ENCODE measurements around the gene DOCK1. TPM values are rescaled to one million over a fixed set of nuclear protein-coding genes. Genes with fewer than 3 reads are reported as not detected.
A peak's percentile ranks its signal among the peaks of the same experiment; 100 is the strongest.

Gene DOCK1
- total RNA-seq, 1 donor from 2014 or later = 31.2 TPM

DNA sequence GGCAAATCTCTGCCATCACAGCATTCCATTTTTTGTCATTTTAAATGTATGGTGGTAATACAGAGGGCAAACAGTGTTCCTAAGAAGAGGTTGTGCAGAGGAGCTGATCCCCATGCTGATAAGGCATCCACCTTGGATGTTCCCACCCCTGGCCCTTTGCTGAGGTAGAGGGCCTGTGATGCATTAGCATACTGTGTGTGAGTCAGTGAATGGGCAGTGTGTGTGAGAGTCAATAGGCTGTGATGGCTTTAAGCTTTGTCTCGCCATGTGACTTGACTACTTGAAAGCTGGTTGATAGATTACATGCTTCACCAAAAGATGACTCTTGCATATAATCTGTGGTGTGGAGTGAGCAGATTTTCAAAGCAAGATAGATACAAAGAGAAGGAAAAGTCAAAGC is 209.9 kb downstream of the DOCK1 start:
- intact Hi-C loops (cut with DNase I) = no loop called here
- DNase-seq (ENCODE audit: low spot score) = no peak

DNA sequence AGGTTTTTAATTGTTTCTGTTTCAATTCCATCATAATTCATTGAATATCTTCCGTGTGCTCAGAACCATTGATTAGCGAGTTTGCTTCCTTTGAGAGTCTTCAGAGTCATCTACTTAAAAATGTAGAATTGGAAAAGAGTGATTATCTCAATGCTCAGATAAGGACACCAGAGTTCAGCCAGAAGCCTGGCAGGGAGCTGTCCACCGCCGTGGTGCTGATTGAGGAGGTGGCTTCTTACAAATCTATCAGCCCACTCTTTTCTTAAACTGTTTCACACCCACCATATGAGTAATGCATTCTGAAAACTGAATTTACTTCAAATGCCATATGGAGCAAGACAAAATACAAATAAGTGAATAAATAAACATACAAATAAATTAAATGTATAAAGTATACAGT is 211.9 kb downstream of the DOCK1 start:
- no peak for DNase-seq (ENCODE audit: low spot score)
- intact Hi-C loops (cut with DNase I) = no loop called here

DNA sequence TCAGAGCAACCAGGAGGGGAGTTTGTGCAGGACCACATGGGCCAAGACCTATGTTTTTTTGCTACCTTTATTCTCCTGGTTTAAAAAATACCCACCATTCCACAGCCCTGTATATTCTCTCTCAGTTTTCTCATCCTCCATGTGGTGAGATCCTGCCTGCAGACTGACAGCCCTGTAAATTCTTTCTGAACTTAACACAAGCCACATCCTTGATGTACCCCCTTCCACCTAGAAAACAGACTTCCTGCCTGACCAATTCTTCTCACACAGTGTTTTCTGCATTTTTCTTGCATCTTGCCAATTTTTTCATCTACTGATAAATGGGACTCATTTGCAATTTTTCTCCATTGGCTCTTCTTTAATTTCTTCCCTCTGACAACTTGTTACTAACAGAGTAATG is 212.8 kb downstream of the DOCK1 start:
- intact Hi-C loops (cut with DNase I) = no loop called here
- no peak for DNase-seq (ENCODE audit: low spot score)

DNA sequence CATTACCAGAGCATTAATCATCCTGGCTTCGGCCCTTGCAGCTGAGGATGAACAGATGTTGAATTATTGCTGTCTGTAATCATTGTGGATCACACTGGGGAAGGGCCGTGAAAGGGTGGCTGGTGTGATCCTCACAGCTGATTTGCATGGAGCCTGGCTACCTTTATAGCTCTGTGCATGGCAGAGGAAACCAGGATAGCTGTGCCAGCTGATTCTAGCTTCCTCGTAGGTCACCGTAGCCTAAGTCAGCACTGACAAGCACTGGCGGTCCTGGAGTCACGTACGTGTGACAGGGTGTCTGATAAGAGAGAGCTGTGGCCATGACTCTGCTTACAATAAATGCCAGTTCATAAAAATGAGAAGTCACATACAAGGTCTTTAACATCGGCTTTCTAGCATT is 214.7 kb downstream of the DOCK1 start:
- intact Hi-C loops (cut with DNase I) = no loop called here

DNA sequence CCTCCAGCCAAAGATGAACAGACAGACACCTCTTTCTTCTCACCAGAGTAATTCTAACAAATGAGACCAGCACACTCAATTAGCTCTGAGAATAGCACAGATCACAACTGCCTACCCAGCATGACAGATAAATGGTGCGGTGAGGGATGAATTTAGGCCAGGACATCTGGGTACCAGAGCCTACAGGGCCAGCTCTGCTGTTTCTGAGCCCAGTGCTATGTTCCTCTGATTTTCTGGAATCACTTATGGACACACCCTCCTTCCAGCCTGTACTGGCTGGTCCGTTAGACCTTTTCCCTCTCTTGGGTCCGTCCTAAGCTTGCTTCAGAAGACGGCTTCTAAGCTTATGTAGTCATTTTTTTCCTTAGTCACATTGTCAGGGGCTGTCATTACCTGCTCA is 217.6 kb downstream of the DOCK1 start:
- intact Hi-C loops (cut with DNase I) = no loop called here

More for the DNA sequence above, 214.7 kb downstream of the DOCK1 start:
- DNase-seq (ENCODE audit: low spot score) = no peak

DNA sequence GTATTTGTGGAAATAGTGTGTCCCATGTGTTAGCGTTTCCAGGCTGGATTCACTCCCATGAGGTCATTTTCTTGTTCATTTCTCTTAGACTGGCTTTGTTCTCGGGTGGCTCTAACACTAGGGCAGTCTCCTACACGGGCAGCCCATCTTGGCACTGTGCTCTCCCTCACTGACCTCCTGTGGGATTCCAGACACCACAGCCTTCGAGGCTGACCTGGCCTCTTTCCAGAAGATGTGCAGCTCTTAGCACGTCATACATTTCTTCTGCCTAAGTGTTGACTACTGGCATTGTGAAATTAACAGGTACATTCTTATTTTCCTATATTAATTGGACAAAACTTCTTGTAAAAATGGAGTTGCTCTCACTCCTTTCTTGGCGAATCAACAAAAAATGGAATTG is 218.4 kb downstream of the DOCK1 start:
- no peak for DNase-seq (ENCODE audit: low spot score)
- intact Hi-C loops (cut with DNase I) = no loop called here

More for the DNA sequence above, 217.6 kb downstream of the DOCK1 start:
- no peak for DNase-seq (ENCODE audit: low spot score)

DNA sequence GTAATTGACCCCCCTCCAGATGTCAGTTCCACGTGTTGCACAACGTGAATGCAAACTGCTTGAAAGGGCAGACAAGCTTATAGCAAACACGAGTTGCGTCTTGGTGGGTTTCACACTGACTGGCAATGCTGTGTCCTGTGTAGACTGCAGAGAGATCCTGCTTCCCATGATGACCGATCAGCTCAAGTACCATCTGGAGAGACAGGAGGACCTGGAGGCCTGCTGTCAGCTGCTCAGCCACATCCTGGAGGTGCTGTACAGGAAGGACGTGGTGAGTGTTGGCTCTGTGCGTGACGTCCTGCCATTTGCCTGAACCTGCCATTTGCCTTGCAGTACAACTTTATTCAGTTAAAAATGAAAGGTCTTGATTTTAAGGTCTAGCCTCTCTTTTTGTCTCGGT is 220.1 kb downstream of the DOCK1 start:
- intact Hi-C loops (cut with DNase I) = no loop called here
- DNase-seq (ENCODE audit: low spot score) = no peak

DNA sequence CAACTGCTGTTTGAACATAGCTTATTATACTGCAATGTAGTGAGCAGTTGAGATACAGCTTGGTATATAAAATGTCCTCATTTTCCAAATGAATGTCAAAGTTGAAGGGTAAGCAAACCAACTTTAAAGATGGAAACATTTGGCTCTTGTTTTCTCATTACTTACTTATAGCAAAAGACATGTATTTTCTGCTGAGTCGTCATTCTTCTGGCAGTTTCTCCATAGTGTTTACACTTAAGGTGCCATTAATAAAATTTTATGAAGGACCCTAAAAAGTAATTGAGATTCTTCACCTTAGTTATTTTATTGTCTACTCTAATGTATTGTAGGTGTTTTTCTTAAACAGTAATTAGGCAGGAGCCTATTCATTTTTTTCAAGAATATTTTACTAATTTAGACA is 222.6 kb downstream of the DOCK1 start:
- intact Hi-C loops (cut with DNase I) = no loop called here

DNA sequence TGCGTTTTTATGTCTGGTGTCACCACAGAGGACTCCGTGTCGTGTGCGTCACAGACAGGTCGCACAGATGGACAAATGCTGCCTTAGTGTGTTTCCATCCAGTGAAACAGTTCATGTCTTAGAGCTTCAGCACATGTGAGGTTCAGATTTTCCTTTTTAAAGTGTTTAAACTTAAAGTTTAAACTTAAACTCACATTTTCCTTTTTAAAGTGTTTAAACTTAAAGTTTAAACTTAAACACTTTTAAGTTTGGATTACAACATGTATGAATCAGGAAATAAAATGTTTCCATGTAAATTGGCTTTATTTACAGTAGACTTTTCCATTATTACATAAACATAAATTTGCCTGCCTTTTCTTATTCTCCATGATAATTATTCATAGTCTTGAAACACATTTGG is 223.9 kb downstream of the DOCK1 start:
- no peak for DNase-seq (ENCODE audit: low spot score)
- intact Hi-C loops (cut with DNase I) = no loop called here

More for the DNA sequence above, 222.6 kb downstream of the DOCK1 start:
- DNase-seq (ENCODE audit: low spot score) = no peak

DNA sequence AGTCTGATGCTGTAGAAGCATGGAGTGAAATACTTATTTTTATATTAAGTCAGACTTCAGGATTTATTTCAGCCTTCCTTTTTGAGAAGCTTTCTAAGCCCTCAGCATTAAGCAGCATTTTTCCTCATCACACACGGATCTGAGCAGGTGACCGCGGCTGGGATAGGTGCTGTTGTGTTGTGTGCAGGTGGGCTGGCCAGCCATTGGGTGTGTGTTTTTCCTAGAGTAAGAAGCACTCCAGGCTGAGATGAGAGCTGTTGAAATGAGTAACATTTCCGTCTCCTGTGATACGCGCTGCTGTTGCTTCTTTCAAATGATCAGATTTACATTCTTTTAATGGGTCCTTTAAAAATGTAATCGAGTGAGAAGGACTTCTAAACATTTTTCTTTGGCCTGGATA is 227.2 kb downstream of the DOCK1 start:
- no peak for DNase-seq (ENCODE audit: low spot score)
- intact Hi-C loops (cut with DNase I) = no loop called here

DNA sequence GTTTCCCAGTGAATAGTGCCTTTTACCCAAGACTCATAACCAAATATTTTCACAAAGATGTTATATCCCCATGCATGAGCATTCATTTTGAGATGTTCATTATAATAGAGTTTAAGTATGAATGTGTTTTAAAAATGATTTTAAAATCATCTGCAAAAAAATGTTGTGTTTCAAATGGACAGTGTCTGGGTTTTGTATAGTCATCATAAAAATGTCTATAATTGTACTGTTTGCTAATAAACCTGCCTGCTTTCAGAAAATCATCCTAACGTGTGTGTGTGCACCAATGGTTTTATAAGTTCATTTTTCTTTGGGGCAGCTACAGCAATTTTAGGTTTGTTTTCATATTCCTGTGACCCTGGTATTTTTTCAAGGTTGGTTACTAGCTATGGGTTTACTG is 228.0 kb downstream of the DOCK1 start:
- intact Hi-C loops (cut with DNase I) = no loop called here
- DNase-seq (ENCODE audit: low spot score) = no peak

DNA sequence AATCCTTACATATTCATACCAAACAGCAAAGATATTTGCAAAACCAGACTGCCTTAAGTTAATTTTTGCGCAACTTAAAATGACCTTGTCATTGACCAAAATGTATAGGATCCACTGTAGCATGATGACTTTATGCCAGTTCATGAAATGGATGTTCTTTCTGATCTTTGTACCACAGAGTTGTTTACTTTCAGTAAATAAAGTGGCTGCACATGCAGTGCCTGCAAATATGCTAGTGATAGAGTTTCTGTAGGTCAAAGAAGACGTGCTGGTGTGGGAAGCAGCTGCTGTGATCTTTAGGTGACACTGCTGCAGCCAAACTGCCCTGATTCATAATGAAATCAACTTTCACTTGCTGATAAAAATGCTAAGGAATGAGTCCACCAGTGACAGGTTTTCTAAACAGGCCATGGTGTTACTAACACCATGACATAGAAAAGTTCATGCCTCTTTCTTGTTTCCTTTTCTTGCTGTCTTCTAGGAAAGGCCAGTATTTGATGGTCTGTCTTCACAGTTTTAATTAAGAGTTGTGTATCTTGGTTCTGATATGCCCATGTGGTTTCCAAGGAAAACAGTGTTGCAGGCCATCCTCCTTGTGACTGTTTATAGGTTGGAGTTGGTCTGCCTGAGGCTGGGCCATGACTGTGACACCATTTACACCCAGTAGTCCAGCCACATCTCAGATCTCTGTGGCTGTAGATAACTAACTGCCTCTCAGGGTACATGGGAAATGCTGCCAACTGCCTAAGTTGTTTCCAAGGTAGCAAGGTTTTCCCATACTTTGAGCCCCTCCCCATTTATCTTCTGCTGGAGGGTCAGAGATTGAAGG is 228.7 kb downstream of the DOCK1 start:
- DNase-seq (ENCODE audit: low spot score) = no peak
- intact Hi-C loops (cut with DNase I) = no loop called here

DNA sequence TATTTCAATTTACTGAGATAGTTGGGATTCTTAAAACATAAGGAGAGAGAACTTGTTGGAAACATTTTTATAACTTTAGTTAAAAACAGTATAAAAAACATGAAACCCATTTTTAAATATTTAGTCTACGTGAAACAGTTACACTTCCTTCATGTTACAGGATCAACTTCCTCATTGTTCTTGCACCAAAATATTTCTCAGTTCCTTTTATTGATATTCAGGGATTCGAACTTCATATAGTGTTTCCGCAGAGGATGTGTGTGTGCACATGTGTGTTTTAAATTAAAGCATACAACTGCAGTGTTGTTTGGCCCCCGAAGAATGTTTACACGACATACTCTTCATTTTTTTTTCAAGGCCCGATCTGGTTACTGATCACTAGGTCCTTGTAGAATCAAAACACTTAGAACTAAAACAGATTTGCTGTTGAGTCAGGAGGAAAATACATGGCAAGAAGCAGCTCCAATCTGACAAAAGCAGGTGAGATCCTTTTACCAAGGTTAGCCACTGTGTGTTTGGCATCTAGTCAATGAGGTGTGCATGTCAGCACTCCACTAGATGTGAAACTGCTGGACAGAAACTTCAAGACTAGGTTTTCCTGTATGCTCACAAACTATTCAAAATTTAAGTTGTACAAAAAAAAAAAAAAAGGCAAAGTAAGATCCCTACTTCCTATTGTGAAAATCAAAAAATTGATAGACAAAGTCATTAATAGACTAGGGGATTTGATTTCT is 230.8 kb downstream of the DOCK1 start:
- DNase-seq (ENCODE audit: low spot score) = no peak
- intact Hi-C loops (cut with DNase I) = no loop called here

DNA sequence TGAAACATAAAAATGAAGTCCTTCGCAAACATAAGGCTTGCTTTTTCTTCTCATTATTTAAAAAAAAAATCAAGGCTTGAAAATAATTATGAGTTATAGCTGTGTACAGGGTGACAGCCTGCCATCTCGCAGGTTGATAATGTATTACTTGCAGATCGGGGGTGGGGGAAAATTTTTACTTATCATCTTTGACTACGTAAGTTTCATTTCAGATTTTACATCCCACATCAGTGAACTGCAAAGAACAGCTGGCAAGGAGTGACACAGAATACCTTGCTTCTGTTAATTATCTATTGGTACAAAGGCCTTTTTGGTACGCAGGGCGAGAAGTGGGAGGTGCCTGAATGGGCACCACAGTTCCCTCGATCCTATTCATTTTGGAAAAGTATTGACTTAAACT is 232.2 kb downstream of the DOCK1 start:
- intact Hi-C loops (cut with DNase I) = no loop called here

DNA sequence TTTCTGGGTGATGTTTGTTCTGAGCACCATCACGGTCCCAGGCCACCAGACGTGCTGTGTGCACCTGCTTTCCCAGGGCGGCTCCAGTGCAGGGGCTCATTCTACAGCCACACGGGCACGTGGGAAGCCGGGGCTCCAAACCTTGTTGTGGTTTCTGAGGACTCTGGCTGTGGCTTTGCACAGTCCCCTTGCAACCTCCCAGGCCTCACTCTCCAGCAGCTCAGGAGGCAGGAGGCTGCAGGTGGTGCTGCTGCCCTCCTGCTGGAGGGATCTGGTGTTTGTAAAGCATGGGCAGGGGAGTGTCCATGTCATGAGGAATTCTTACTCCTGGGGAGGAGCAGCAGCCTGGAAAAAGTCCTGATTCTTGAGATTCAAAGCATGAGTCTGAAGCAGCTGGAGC is 236.9 kb downstream of the DOCK1 start:
- intact Hi-C loops (cut with DNase I) = no loop called here

More for the DNA sequence above, 232.2 kb downstream of the DOCK1 start:
- no peak for DNase-seq (ENCODE audit: low spot score)

DNA sequence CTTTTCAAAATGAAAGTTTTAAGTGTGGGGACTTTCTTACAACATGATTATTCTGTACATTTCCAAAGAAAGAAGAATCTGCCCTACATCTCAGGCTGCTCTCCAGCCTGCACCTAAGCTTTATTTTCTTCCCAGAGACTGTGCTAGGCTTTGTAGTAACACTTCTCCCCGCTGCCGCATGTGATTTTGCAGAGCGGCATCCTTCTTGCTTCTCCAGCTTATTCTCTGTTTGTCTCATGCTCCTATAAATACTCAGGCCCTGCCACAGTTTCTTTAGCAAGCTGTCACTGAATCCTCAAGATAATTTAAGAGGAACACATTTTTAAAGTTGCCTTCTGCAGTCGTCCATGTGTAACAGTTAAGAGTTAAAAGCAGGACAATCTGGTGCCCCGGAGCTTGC is 237.6 kb downstream of the DOCK1 start:
- intact Hi-C loops (cut with DNase I) = no loop called here
- DNase-seq (ENCODE audit: low spot score) = no peak

More for the DNA sequence above, 236.9 kb downstream of the DOCK1 start:
- DNase-seq (ENCODE audit: low spot score) = no peak

DNA sequence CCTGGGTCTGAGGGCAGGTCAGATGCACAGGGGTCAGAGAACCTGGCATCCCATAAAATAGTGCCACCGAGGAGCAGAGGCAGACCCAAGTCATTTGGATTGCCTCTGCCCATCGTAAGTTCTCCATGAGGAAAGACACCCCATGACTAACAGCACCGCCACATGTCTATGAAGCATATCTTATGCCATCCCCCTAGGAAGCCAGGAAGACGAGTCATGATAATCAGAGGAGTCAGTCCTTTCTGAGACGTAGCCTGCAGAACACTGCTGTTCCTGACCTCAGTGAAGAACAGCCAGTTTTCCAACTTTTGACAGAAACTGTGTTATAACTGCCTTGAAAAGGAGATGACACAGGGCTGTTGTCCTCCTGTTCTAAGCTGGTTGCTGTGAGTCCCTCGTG is 239.9 kb downstream of the DOCK1 start:
- intact Hi-C loops (cut with DNase I) = no loop called here
- DNase-seq (ENCODE audit: low spot score) = peak; percentile 22

DNA sequence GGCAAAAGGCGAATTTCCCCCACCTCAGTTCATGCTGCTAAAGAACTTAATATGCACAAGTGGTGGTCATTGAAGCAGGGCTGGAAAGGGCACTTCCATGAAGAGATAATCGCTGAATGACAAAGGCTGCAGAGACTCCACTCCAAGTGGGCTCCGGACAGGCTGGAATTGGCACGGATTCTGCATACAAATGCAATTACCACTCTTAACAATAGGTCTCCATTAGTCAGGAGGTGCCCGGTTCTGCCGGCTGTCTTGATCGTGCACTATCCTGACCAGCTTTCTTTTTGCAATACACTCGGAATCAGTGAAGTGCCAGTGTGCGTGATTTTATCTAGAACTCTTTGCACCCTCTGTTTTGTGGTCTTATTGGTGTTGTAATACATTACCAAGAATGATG is 241.4 kb downstream of the DOCK1 start:
- intact Hi-C loops (cut with DNase I) = no loop called here
- DNase-seq (ENCODE audit: low spot score) = no peak

DNA sequence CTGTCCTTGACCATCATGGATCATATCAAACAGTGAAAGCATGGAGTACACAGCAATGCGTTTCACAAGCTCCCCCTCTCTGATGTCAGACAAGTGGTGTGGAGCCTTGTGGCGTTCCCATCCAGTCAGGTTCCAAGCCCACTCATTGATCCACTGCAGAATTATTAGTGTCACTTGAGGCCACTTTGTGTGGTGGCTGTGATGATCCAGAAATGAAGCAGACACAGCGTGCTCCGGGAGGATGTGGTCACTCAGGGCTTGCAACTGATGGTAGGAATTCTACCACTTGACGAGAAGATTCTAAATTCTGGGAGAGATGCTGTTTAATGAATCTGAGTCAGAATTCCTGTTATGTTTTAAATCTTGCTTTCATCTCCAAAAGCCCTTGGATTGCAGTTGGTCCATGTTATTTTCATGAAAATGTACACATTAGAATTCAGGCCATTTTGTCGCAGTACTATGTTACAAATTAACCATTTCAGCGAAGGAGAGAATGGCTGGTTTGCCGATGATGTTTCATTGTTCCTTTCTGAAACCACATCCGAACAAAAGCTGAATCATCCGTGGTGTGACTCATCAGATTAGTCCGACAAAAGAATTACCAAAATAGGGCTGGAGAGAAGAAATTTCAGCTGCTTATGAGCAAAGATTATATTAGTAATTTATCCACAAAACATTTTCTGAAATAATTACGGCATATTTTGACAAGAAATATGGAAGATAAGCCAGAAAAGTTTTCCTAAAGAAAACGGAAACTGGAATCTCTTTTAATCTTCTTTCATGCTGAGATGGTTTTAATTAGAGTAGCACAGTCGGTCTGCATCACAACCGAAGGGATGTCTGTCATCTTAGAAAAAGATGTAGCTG is 243.1 kb downstream of the DOCK1 start:
- DNase-seq (ENCODE audit: low spot score) = no peak
- intact Hi-C loops (cut with DNase I) = no loop called here

DNA sequence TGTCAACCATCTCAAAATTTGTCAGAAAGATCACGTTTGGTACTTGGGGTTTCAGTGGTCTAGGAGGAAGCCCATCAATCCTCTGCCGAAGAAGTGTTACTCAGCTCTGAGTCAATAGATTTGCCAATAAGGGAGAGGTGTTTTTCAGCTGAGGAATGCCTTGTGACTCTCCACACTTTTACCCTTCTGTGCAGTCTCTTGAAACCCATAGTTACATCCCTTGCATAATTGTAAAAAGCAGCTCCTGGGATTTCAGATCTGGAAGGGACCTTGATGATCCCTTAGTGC is 243.6 kb downstream of the DOCK1 start:
- intact Hi-C loops (cut with DNase I) = no loop called here
- no peak for DNase-seq (ENCODE audit: low spot score)
